HepG2 (cell line): ENCODE measurements around the gene TERB2. TPM values are rescaled to one million over a fixed set of nuclear protein-coding genes. Genes with fewer than 3 reads are reported as not detected.

Experiments used
- ARID4A ChIP-seq: sonication (generic); formaldehyde crosslinking; IDR thresholded peaks from 2 replicates; pipeline ENCODE4 v1.5.0; 2020; ENCODE audit warnings: mild to moderate bottlenecking, missing genetic modification reagents, borderline replicate concordance
- EP300 ChIP-seq, 3 experiments: sonication (generic) in 1 of 3; formaldehyde crosslinking in 1 of 3; IDR thresholded peaks; 2 replicates each; pipeline versions ENCODE4 v1.5.1 to v1.6.1; 2011 to 2020; ENCODE audit warnings: low read depth in 2 of 3, low read length in 2 of 3, borderline replicate concordance in 1 of 3, improper control_type of control experiment in 1 of 3, mild to moderate bottlenecking in 1 of 3, missing genetic modification reagents in 1 of 3, moderate library complexity in 1 of 3
- FOXJ3 ChIP-seq: sonication (generic); formaldehyde crosslinking; IDR thresholded peaks from 2 replicates; pipeline ENCODE4 v1.4.0; 2020; ENCODE audit warnings: missing genetic modification reagents, mild to moderate bottlenecking, borderline replicate concordance
- MED13 ChIP-seq: sonication (generic); formaldehyde crosslinking; IDR thresholded peaks from 2 replicates; pipeline ENCODE4 v1.5.0; 2020; ENCODE audit warnings: missing genetic modification reagents
- MIER2 ChIP-seq: IDR thresholded peaks from 2 replicates; pipeline ENCODE4 v1.6.1; 2016; ENCODE audit warnings: missing biosample characterization, missing genetic modification reagents
- MZF1 ChIP-seq: sonication (generic); formaldehyde crosslinking; IDR thresholded peaks from 2 replicates; pipeline ENCODE4 v1.8.1; 2023; ENCODE audit warnings: mild to moderate bottlenecking, missing genetic modification reagents, borderline replicate concordance
- NBN ChIP-seq: fragments of 450-650 bp; conservative IDR thresholded peaks from 2 replicates; pipeline ENCODE4 v1.6.1; 2017
- POLR2G ChIP-seq: fragments of 200-400 bp; formaldehyde crosslinking; IDR thresholded peaks from 2 replicates; pipeline ENCODE4 v1.6.1; 2018; ENCODE audit warnings: mild to moderate bottlenecking, low read depth, low read length, moderate library complexity
- SMAD1 ChIP-seq: sonication (generic); formaldehyde crosslinking; IDR thresholded peaks from 2 replicates; pipeline ENCODE4 v1.4.0; 2020; ENCODE audit warnings: missing genetic modification reagents, low read depth, mild to moderate bottlenecking, borderline replicate concordance
- YEATS4 ChIP-seq: sonication (generic); formaldehyde crosslinking; IDR thresholded peaks from 2 replicates; pipeline ENCODE4 v1.4.0; 2020; ENCODE audit warnings: missing genetic modification reagents, borderline replicate concordance
- ZC3H13 ChIP-seq: sonication (generic); formaldehyde crosslinking; IDR thresholded peaks from 2 replicates; pipeline ENCODE4 v1.8.1; 2023; ENCODE audit warnings: mild to moderate bottlenecking, missing genetic modification reagents, moderate library complexity
- ZFP41 ChIP-seq: sonication (generic); formaldehyde crosslinking; IDR thresholded peaks from 2 replicates; pipeline ENCODE4 v1.4.0; 2020; ENCODE audit warnings: mild to moderate bottlenecking, missing genetic modification reagents, borderline replicate concordance
- ZGPAT ChIP-seq: IDR thresholded peaks from 2 replicates; pipeline ENCODE4 v1.6.1; 2016; ENCODE audit warnings: mild to moderate bottlenecking
- ZNF468 ChIP-seq: sonication (generic); formaldehyde crosslinking; IDR thresholded peaks from 2 replicates; pipeline ENCODE4 v1.8.0; 2022; ENCODE audit warnings: mild to moderate bottlenecking, moderate library complexity, missing genetic modification reagents
- ZNF513 ChIP-seq: sonication (generic); formaldehyde crosslinking; conservative IDR thresholded peaks from 2 replicates; pipeline ENCODE4 v1.5.0; 2020; ENCODE audit warnings: missing genetic modification reagents
- polyA plus RNA-seq, 8 experiments: library from polyadenylated mRNA; depleted of rRNA in 3 of 8; stranded (reverse) in 7 of 8; unstranded in 1 of 8; fragments of >200 nt; fragmentation: Illumina TruSeq in 4 of 8; extraction: Trizol in 4 of 8; gene quantifications; 2 replicates each; pipeline versions ENCODE4 v1.2.1 to v1.2.3, GENCODE V29; 2011 to 2016; ENCODE audit warnings: low read depth in 4 of 8, missing spikeins in 1 of 8, mixed read lengths in 1 of 8; ENCODE audit not compliant: insufficient read depth in 1 of 8
- total RNA-seq, 5 experiments: library from RNA; depleted of rRNA; stranded (reverse); fragments of >200 nt; fragmentation: Illumina TruSeq; extraction: Trizol; gene quantifications; 2 replicates each; pipeline ENCODE4 v1.2.3, GENCODE V29; 2016; ENCODE audit warnings: low read depth in 1 of 5
- TF ChIP-seq, protein P1 (sequence below): sonication (generic); formaldehyde crosslinking; IDR thresholded peaks from 2 replicates; pipeline ENCODE4 v1.8.1; 2023; ENCODE audit warnings: mild to moderate bottlenecking, missing genetic modification reagents, borderline replicate concordance
- TF ChIP-seq, protein P2 (sequence below): sonication (generic); formaldehyde crosslinking; IDR thresholded peaks from 2 replicates; pipeline ENCODE4 v1.5.1; 2020; ENCODE audit warnings: mild to moderate bottlenecking, missing genetic modification reagents, borderline replicate concordance

TERB2 gene
- total and polyA plus RNA-seq, 2 of the 13 experiments (the other 11 are each of a cell fraction or from before 2014, with no cell fraction given): not detected

GRCh38 chr15:45022871-45023658 lies 66.6 kb downstream of the TERB2 start, which contains the start of gene SORD (continued):
- TF ChIP-seq, protein P1, sequence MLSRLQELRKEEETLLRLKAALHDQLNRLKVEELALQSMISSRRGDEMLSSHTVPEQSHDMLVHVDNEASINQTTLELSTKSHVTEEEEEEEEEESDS: peak; percentile 54; the same call in 1 of the 2 replicates
- TF ChIP-seq ZC3H13 (CRISPR knock-in tag) (peak; percentile 70; the same call in 1 of the 2 replicates), EP300 (IDR thresholded peaks at IDR 0.05; ENCODE audit: low read depth in 2 of 2, low read length in 2 of 2) (no peak), EP300 (CRISPR knock-in tag; IDR thresholded peaks at IDR 0.05; ENCODE audit: borderline replicate concordance) (no peak), FOXJ3 (no peak), YEATS4 (CRISPR knock-in tag) (0 out of 2 replicates have a peak, but pooled peaks have one; percentile 34), ZFP41 (CRISPR knock-in tag) (no peak), MZF1 (CRISPR knock-in tag) (0 out of 2 replicates have a peak, but pooled peaks have one; percentile 75), POLR2G (peak; percentile 93), NBN (no peak), ZGPAT (CRISPR knock-in tag) (peak; percentile 67; the same call in 1 of the 2 replicates), ZNF468 (CRISPR knock-in tag) (no peak), SMAD1 (CRISPR knock-in tag) (peak; percentile 41; the same call in 1 of the 2 replicates), MIER2 (CRISPR knock-in tag) (no peak), ZNF513 (CRISPR knock-in tag) (no peak), MED13 (CRISPR knock-in tag) (no peak), ARID4A (CRISPR knock-in tag) (peak; percentile 77; the same call in 1 of the 2 replicates)
- TF ChIP-seq, protein P2, sequence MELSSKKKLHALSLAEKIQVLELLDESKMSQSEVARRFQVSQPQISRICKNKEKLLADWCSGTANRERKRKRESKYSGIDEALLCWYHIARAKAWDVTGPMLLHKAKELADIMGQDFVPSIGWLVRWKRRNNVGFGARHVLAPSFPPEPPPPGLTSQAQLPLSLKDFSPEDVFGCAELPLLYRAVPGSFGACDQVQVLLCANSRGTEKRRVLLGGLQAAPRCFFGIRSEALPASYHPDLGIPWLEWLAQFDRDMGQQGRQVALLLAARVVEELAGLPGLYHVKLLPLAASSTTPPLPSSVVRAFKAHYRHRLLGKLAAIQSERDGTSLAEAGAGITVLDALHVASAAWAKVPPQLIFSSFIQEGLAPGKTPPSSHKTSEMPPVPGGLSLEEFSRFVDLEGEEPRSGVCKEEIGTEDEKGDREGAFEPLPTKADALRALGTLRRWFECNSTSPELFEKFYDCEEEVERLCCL (CRISPR knock-in tag): 0 out of 2 replicates have a peak, but pooled peaks have one; percentile 67
